Activated CD4-positive, alpha-beta T cell treated with anti-CD3 and anti-CD28 coated beads, Interleukin-2, amount 50 U/mL, for 16 hours (primary cell): ENCODE measurements around the gene HDAC4.
A peak's percentile ranks its signal among the peaks of the same experiment; 100 is the strongest.

Source experiments
- DNase-seq: peaks from one replicate; pipeline ENCODE4 v3.0.0-alpha.2; 2020

HDAC4 gene

GRCh38 chr2:239304533-239305221 lies 96.1 kb downstream of the HDAC4 start:
- DNase-seq, result no peak

GRCh38 chr2:239303711-239304532 lies 96.9 kb downstream of the HDAC4 start:
- DNase-seq, result peak; percentile 82

GRCh38 chr2:239302808-239303557 lies 97.8 kb downstream of the HDAC4 start:
- DNase-seq, result no peak

- no peak for DNase-seq
Measured at GRCh38 chr2:239302083-239302807, 98.6 kb downstream of the HDAC4 start.

GRCh38 chr2:239300871-239301735 lies 99.7 kb downstream of the HDAC4 start:
- DNase-seq, result no peak

- DNase-seq, result no peak
Measured at GRCh38 chr2:239300242-239300641, 100.6 kb downstream of the HDAC4 start.

GRCh38 chr2:239299218-239299939 lies 101.4 kb downstream of the HDAC4 start:
- DNase-seq, result no peak

- peak; percentile 77 for DNase-seq
Measured at GRCh38 chr2:239298116-239298804, 102.6 kb downstream of the HDAC4 start.

- DNase-seq, result no peak
Measured at GRCh38 chr2:239297142-239298004, 103.4 kb downstream of the HDAC4 start.

GRCh38 chr2:239296020-239296932 lies 104.5 kb downstream of the HDAC4 start:
- DNase-seq, result no peak

GRCh38 chr2:239295377-239296019 lies 105.3 kb downstream of the HDAC4 start:
- DNase-seq, result no peak

- no peak for DNase-seq
Measured at GRCh38 chr2:239294571-239295054, 106.2 kb downstream of the HDAC4 start.

- peak; percentile 73 for DNase-seq
Measured at GRCh38 chr2:239293775-239294430, 106.9 kb downstream of the HDAC4 start.

GRCh38 chr2:239292959-239293774 lies 107.7 kb downstream of the HDAC4 start:
- DNase-seq, result no peak

GRCh38 chr2:239292531-239292930 lies 108.3 kb downstream of the HDAC4 start:
- DNase-seq, result no peak
